HepG2 (cell line): ENCODE data around the gene EMB. TPM values are rescaled to one million over a fixed set of nuclear protein-coding genes. Genes with fewer than 3 reads are reported as not detected.
"Not testable (repeated sequence)": the region's sequence is repeated elsewhere in the genome, so short reads cannot be mapped to it uniquely, and the experiment has no call there.

Experiments
- ATAC-seq: fragments of 200-7000 bp; cut with Tn5 transposase; 3 replicates; pipeline ENCODE4 v1.9.1; 2020; ENCODE audit warnings: mild to moderate bottlenecking, moderate library complexity
- BruUV-seq: library from RNA; stranded (reverse); fragments of 400-500 nt; replicated peaks from 2 replicates; lab custom pipeline; 2021; lab: Mats Ljungman, UMichigan
- CTCF ChIA-PET: fragments of 300-600 bp; formaldehyde crosslinking; extraction: SDS; loops from one replicate; lab custom pipeline; 2021; ENCODE audit warnings: low total read pairs, inconsistent platforms, low intra/inter-chr PET ratio; lab: Yijun Ruan, JAX
- POLR2A ChIA-PET: fragments of 350-600 bp; sonication (Branson Sonifier 250); formaldehyde crosslinking; loops from one replicate; lab custom pipeline; 2020; ENCODE audit warnings: antibody characterized with exemption, inconsistent platforms; lab: Yijun Ruan, JAX
- DNase-seq: peaks from one replicate; pipeline ENCODE4 v3.0.0-alpha.2; 2015; ENCODE audit warnings: low spot score
- FAIRE-seq: peaks from 3 replicates; lab custom pipeline; 2011; peaks lifted over from hg19 to GRCh38; lab: Jason Lieb, UNC
- H2AFZ ChIP-seq: one replicate; pipeline ENCODE4 v1.6.1; 2011; ENCODE audit warnings: low read length, inconsistent platforms
- H3K27ac ChIP-seq: fragments of 300-600 bp; 3 replicates; pipeline ENCODE4 v1.8.0; 2011; ENCODE audit warnings: mixed run types, mild to moderate bottlenecking, mixed read lengths, low read length, inconsistent platforms; ENCODE audit not compliant: insufficient read depth; ENCODE audit errors: extremely low read length
- H3K27me3 ChIP-seq, 2 experiments: fragments of 200-600 bp in 1 of 2; 2 replicates in 1 of 2; 3 replicates in 1 of 2; pipeline versions ENCODE4 v1.6.0 to v1.8.0; 2011; ENCODE audit warnings: low read length in 2 of 2, mild to moderate bottlenecking in 2 of 2, moderate library complexity in 2 of 2, inconsistent platforms in 1 of 2; ENCODE audit not compliant: insufficient read depth in 2 of 2, control insufficient read depth in 1 of 2
- H3K36me3 ChIP-seq, 2 experiments: fragments of 200-600 bp in 1 of 2; replicated peaks in 1 of 2; 2 replicates in 1 of 2; 3 replicates in 1 of 2; pipeline versions ENCODE4 v1.5.1 to v1.8.0; 2011; ENCODE audit warnings: low read length in 2 of 2, inconsistent platforms in 1 of 2; ENCODE audit not compliant: insufficient read depth in 2 of 2, control insufficient read depth in 1 of 2
- H3K4me1 ChIP-seq: 2 replicates; pipeline ENCODE4 v1.5.1; 2012; ENCODE audit warnings: low read length, inconsistent platforms; ENCODE audit not compliant: insufficient read depth
- H3K4me2 ChIP-seq: 2 replicates; pipeline ENCODE4 v1.6.0; 2011; ENCODE audit warnings: low read depth, low read length, inconsistent platforms
- H3K4me3 ChIP-seq, 3 experiments: fragments of 200-600 bp in 1 of 3; sonication (generic), shearing (Covaris generic) in 1 of 3; replicated peaks in 1 of 3; 2 replicates each; pipeline ENCODE4 v1.5.1; 2011 to 2016; ENCODE audit warnings: low read length in 3 of 3, inconsistent platforms in 2 of 3, low read depth in 2 of 3, mild to moderate bottlenecking in 2 of 3, control low read depth in 1 of 3, mixed read lengths in 1 of 3; ENCODE audit not compliant: insufficient read depth in 1 of 3
- H3K79me2 ChIP-seq: one replicate; pipeline ENCODE4 v1.6.1; 2011; ENCODE audit warnings: low read length, inconsistent platforms; ENCODE audit not compliant: insufficient read depth
- H3K9ac ChIP-seq: 2 replicates; pipeline ENCODE4 v1.6.0; 2011; ENCODE audit warnings: mild to moderate bottlenecking, low read depth, low read length, inconsistent platforms; ENCODE audit not compliant: insufficient read depth
- H3K9me3 ChIP-seq: 2 replicates; pipeline ENCODE4 v1.5.1; 2012; ENCODE audit warnings: mild to moderate bottlenecking, low read length
- H4K20me1 ChIP-seq: 2 replicates; pipeline ENCODE4 v1.6.0; 2011; ENCODE audit warnings: inconsistent platforms, mild to moderate bottlenecking, low read length, moderate library complexity; ENCODE audit not compliant: insufficient read depth
- CENPBD1 ChIP-seq: sonication (generic); formaldehyde crosslinking; IDR thresholded peaks from 2 replicates; pipeline ENCODE4 v1.8.0; 2022; ENCODE audit warnings: missing genetic modification reagents, low read depth, mild to moderate bottlenecking, borderline replicate concordance
- HCFC1 ChIP-seq: fragments of 150-350 bp; IDR thresholded peaks from 2 replicates; pipeline ENCODE4 v1.6.1; 2014; ENCODE audit warnings: low read depth, low read length
- KLF9 ChIP-seq: IDR thresholded peaks from 2 replicates; pipeline ENCODE4 v1.6.1; 2016; ENCODE audit warnings: low read depth
- MIER3 ChIP-seq: IDR thresholded peaks from 2 replicates; pipeline ENCODE4 v1.6.1; 2016; ENCODE audit warnings: missing compliant biosample characterization, borderline replicate concordance
- MLXIP ChIP-seq: sonication (generic); formaldehyde crosslinking; IDR thresholded peaks from 2 replicates; pipeline ENCODE4 v1.9.0; 2021; ENCODE audit warnings: missing genetic modification reagents, borderline replicate concordance
- SNAPC5 ChIP-seq: sonication (generic); formaldehyde crosslinking; IDR thresholded peaks from 2 replicates; pipeline ENCODE4 v1.8.1; 2023; ENCODE audit warnings: mild to moderate bottlenecking, missing genetic modification reagents, borderline replicate concordance
- ZFP62 ChIP-seq: sonication (generic); formaldehyde crosslinking; IDR thresholded peaks from 2 replicates; pipeline ENCODE4 v1.4.0; 2020; ENCODE audit warnings: missing genetic modification reagents
- ZNF446 ChIP-seq: sonication (generic); formaldehyde crosslinking; IDR thresholded peaks from 2 replicates; pipeline ENCODE4 v1.5.0; 2020; ENCODE audit warnings: mild to moderate bottlenecking, missing genetic modification reagents
- WGBS: methylation state at CpG from one replicate; pipeline ENCODE4 v1.1.6; 2017; ENCODE audit warnings: low lambda C conversion rate; 5-methylcytosine and 5-hydroxymethylcytosine counted together
- in situ Hi-C: cut with HindIII; loops from 2 replicates; pipeline ENCODE4 v1.10.0; 2017; ENCODE audit warnings: low pct_unique_long_range_greater_than_20kb; ENCODE audit not compliant: extremely low pct_ligation_motif_present
- intact Hi-C: fragments of 100-400 bp; cut with micrococcal nuclease; formaldehyde crosslinking; loops from one replicate; pipeline ENCODE4 v1.10.0; 2022; ENCODE audit not compliant: unreplicated experiment
- polyA plus RNA-seq, 8 experiments: library from polyadenylated mRNA; depleted of rRNA in 3 of 8; stranded (reverse) in 7 of 8; unstranded in 1 of 8; fragments of >200 nt; fragmentation: Illumina TruSeq in 4 of 8; extraction: Trizol in 4 of 8; gene quantifications; 2 replicates each; pipeline versions ENCODE4 v1.2.1 to v1.2.3, GENCODE V29; 2011 to 2016; ENCODE audit warnings: low read depth in 4 of 8, missing spikeins in 1 of 8, mixed read lengths in 1 of 8; ENCODE audit not compliant: insufficient read depth in 1 of 8
- total RNA-seq, 5 experiments: library from RNA; depleted of rRNA; stranded (reverse); fragments of >200 nt; fragmentation: Illumina TruSeq; extraction: Trizol; gene quantifications; 2 replicates each; pipeline ENCODE4 v1.2.3, GENCODE V29; 2016; ENCODE audit warnings: low read depth in 1 of 5

The EMB gene
- total and polyA plus RNA-seq, 2 of the 13 experiments (the other 11 are each of a cell fraction or from before 2014, with no cell fraction given): 0.01 TPM; not detected in 1

- CTCF ChIA-PET: no interaction called here
- Histone ChIP-seq H3K36me3 (no peaks in the 10 kb centered on the region), H3K4me3 (no peak overlapping the region), H3K27ac (no peak overlapping the region), H3K27me3 (no peaks in the 10 kb centered on the region), H3K79me2 (no peaks in the 10 kb centered on the region), H4K20me1 (no peaks in the 10 kb centered on the region), H3K4me2 (no peak overlapping the region), H2AFZ (no peak overlapping the region), H3K9ac (no peak overlapping the region), H3K9me3 (peaks cover 30% of the 10 kb centered on the region), H3K4me1 (no peaks in the 10 kb centered on the region)
- no TSS peak for BruUV-seq
- in situ Hi-C loops: no loop called here
- DNase-seq (no peak), ATAC-seq (no peak), FAIRE-seq (no peak)
- intact Hi-C loops: no loop called here
- no peak for TF ChIP-seq MIER3 (CRISPR knock-in tag)
- no peak for TF ChIP-seq ZFP62 (CRISPR knock-in tag)
- no peak for TF ChIP-seq HCFC1
- TF ChIP-seq KLF9 (CRISPR knock-in tag): no peak
- TF ChIP-seq CENPBD1: no peak
- TF ChIP-seq ZNF446: no peak
- no peak for TF ChIP-seq SNAPC5 (CRISPR knock-in tag)
- no peak for TF ChIP-seq MLXIP (CRISPR knock-in tag)
- POLR2A ChIA-PET: no interaction called here
- 39% methylated on average over 6 of the region's 6 CpGs for WGBS
Measured at GRCh38 chr5:50445296-50445949, 4.3 kb upstream of the EMB start.

DNA sequence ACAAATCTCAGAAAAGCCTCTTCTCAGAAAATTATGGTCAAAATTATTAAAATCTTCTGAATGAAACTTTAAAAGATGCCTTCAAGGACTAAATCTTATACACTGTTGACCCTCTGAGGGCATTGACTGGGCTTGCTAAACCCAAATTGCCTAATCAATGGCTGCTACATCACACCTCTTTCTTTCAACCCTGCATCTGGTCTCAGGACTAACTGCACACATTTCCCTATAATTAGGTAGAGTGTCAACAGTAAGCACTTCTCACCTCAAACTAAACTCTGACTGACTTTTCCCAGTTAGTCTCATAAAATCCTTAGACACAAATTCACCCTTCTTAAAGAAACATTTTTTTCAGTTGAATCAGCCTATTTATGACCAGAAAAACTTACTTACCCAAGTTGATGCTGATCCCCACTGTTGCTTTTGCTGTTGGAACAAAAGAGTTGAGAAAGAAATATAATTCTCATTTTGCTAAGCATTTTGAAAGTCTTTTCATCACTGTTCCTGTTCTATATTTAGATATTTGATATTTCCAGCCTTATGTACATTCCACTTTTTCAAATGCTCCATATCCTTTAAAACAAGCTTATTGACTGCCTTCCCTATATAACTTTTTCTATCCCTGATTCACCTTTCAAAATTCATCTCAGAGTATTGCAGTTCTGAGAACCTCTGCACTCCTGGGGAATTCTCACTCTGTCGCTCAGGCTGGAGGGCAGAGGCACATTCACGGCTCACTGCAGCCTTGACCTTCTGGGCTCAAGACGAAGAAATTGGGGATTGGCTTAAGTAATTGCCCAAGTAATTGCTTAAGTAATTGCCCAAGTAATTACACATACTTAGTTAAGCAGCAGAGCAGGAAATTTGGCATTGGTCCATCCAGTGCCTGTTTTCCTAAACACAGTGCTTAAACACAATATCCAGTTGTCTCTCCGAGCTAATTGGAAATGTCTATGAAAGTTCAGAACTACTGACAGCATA lies 1.8 kb upstream of the EMB start:
- H3K27ac ChIP-seq, H3K4me3 ChIP-seq, H3K4me2 ChIP-seq, H3K36me3 ChIP-seq, in situ Hi-C loops, POLR2A ChIA-PET, H2AFZ ChIP-seq, ATAC-seq, CTCF ChIA-PET, H3K9ac ChIP-seq, intact Hi-C loops, H3K79me2 ChIP-seq, H4K20me1 ChIP-seq, FAIRE-seq, H3K4me1 ChIP-seq, H3K27me3 ChIP-seq, DNase-seq, BruUV-seq: not testable (repeated sequence)
- WGBS: 0% methylated on average over 4 of the region's 4 CpGs
- peaks cover 15% of the 10 kb centered on the region for H3K9me3 ChIP-seq
